ENCODE data around the gene MMP20. TPM values are rescaled to one million over a fixed set of nuclear protein-coding genes. Genes with fewer than 3 reads are reported as not detected.

The MMP20 gene
- total RNA-seq, 2 donors from 2014 or later: not detected

- Histone ChIP-seq H3K4me1 (ENCODE audit: control insufficient read depth, insufficient read depth, low read length) (peaks cover 9% of the 10 kb centered on the region), H3K36me3 (ENCODE audit: control insufficient read depth, insufficient read depth, low read length) (no peaks in the 10 kb centered on the region), H3K9ac (ENCODE audit: extremely low read depth, low read length, poor library complexity, severe bottlenecking) (no peak overlapping the region), H3K4me3 (ENCODE audit: low read length) (no peak overlapping the region), H3K27me3 (ENCODE audit: control insufficient read depth, insufficient read depth, low read length, poor library complexity, severe bottlenecking) (no peaks in the 10 kb centered on the region), H3K9me3 (ENCODE audit: control insufficient read depth, low read length) (no peaks in the 10 kb centered on the region), H3K27ac (ENCODE audit: low read depth, low read length) (no peak overlapping the region)
- 68 to 75% methylated on average over 1 of the region's 1 CpG for WGBS, 2 experiments (ENCODE audit: insufficient coverage in 1 of 2, insufficient read length in 1 of 2)
- no peaks in the 10 kb centered on the region for H3K9me3 Mint-ChIP-seq
- no peaks in the 10 kb centered on the region for H3K27me3 Mint-ChIP-seq (ENCODE audit: insufficient read depth)
- peaks cover 21% of the 10 kb centered on the region for H3K4me1 Mint-ChIP-seq
- no peak for DNase-seq
- no peak overlapping the region for H3K27ac Mint-ChIP-seq
- H3K4me3 Mint-ChIP-seq: no peak overlapping the region
- H3K36me3 Mint-ChIP-seq (ENCODE audit: low read depth): no peaks in the 10 kb centered on the region
- no peak for TF ChIP-seq CTCF (conservative IDR thresholded peaks at IDR 0.05)
Observed at GRCh38 chr11:102617466-102618008, 7.6 kb downstream of the MMP20 start.

- H3K9me3 ChIP-seq (ENCODE audit: control insufficient read depth, low read length): no peaks in the 10 kb centered on the region
- no peaks in the 10 kb centered on the region for H3K27me3 ChIP-seq (ENCODE audit: control insufficient read depth, insufficient read depth, low read length, poor library complexity, severe bottlenecking)
- no peaks in the 10 kb centered on the region for H3K9me3 Mint-ChIP-seq
- no peak overlapping the region for H3K27ac ChIP-seq (ENCODE audit: low read depth, low read length)
- H3K27ac Mint-ChIP-seq: no peak overlapping the region
- DNase-seq: no peak
- WGBS, 2 experiments (ENCODE audit: insufficient coverage in 1 of 2, insufficient read length in 1 of 2): 90 to 96% methylated on average over 1 to 3 of the region's 3 CpGs
- no peaks in the 10 kb centered on the region for H3K27me3 Mint-ChIP-seq (ENCODE audit: insufficient read depth)
- no peak overlapping the region for H3K4me3 Mint-ChIP-seq
- H3K4me3 ChIP-seq (ENCODE audit: low read length): no peak overlapping the region
- no peak for TF ChIP-seq CTCF (conservative IDR thresholded peaks at IDR 0.05)
- H3K36me3 Mint-ChIP-seq (ENCODE audit: low read depth): no peaks in the 10 kb centered on the region
- no peak overlapping the region for H3K9ac ChIP-seq (ENCODE audit: extremely low read depth, low read length, poor library complexity, severe bottlenecking)
- H3K36me3 ChIP-seq (ENCODE audit: control insufficient read depth, insufficient read depth, low read length): no peaks in the 10 kb centered on the region
- H3K4me1 Mint-ChIP-seq: peaks cover 24% of the 10 kb centered on the region
- H3K4me1 ChIP-seq (ENCODE audit: control insufficient read depth, insufficient read depth, low read length): peaks cover 10% of the 10 kb centered on the region
Observed at GRCh38 chr11:102615894-102616432, 9.2 kb downstream of the MMP20 start.

DNA sequence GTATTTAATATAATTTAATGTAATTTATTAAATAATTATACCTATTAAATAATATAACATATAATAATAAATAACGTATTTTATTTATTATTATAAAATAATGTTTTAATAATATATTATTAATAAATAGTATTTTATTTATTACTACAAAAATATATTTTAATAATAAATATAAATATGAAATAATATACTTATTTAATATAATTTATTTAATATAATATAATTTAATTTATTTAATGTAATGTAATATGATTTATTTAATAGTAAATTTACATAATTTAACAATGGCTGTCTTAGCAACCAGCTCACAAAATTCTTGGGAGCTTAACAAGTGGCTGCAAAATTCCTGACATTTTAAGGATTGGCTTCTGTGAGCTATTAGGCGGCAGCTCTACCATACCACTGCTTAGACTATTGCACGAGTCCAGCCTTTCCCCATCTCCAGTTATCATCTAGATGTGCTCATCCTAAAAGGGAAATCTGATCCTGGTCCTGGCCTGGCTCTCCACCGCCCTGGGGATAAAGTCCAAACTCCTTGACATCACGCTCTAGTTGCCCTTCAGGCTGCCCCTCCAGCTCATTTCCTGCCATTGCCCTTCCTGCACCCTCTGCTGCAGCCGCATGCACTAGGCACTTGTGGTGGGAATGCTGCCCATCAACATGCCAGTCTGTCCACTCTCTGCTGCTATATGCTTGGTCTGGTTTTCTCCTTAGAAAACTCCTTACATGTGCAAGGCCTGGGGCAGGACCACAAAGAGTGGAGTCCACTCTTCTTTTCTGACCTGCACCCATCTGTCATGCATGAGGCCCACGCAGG is 9.8 kb downstream of the MMP20 start:
- no peaks in the 10 kb centered on the region for H3K9me3 ChIP-seq (ENCODE audit: control insufficient read depth, low read length)
- no peak overlapping the region for H3K9ac ChIP-seq (ENCODE audit: extremely low read depth, low read length, poor library complexity, severe bottlenecking)
- H3K4me3 Mint-ChIP-seq: no peak overlapping the region
- no peaks in the 10 kb centered on the region for H3K9me3 Mint-ChIP-seq
- no peaks in the 10 kb centered on the region for H3K27me3 Mint-ChIP-seq (ENCODE audit: insufficient read depth)
- H3K4me1 ChIP-seq (ENCODE audit: control insufficient read depth, insufficient read depth, low read length): peaks cover 12% of the 10 kb centered on the region
- TF ChIP-seq CTCF (conservative IDR thresholded peaks at IDR 0.05): no peak
- no peak for DNase-seq
- 89 to 90% methylated on average over 5 to 6 of the region's 7 CpGs for WGBS, 2 experiments (ENCODE audit: insufficient coverage in 1 of 2, insufficient read length in 1 of 2)
- H3K4me1 Mint-ChIP-seq: peaks cover 24% of the 10 kb centered on the region
- no peak overlapping the region for H3K27ac Mint-ChIP-seq
- H3K27me3 ChIP-seq (ENCODE audit: control insufficient read depth, insufficient read depth, low read length, poor library complexity, severe bottlenecking): no peaks in the 10 kb centered on the region
- no peak overlapping the region for H3K4me3 ChIP-seq (ENCODE audit: low read length)
- H3K36me3 Mint-ChIP-seq (ENCODE audit: low read depth): no peaks in the 10 kb centered on the region
- no peak overlapping the region for H3K27ac ChIP-seq (ENCODE audit: low read depth, low read length)
- H3K36me3 ChIP-seq (ENCODE audit: control insufficient read depth, insufficient read depth, low read length): no peaks in the 10 kb centered on the region

All from endodermal cell (in vitro differentiated cells).